ENCODE measurements around the gene RSPH1.

The RSPH1 gene

GRCh38 chr21:42496120-42496838 is at the start of gene RSPH1:
Gene RSPH1 (minus strand): TSS chr21:42496224. CDS start chr21:42496186, 38 bp downstream.
- peak; percentile 21 for TF ChIP-seq CTCF (IDR thresholded peaks at IDR 0.05; ENCODE audit: extremely low read depth, insufficient read depth, missing control alignments)
- peak; percentile 97 for DNase-seq (ENCODE audit: low spot score)
- in situ Hi-C loops (cut with MboI; ENCODE audit: low pct_unique_long_range_greater_than_20kb, low sequenced_read_pairs, unreplicated experiment), result no loop called here

GRCh38 chr21:42545745-42546144 is 49.7 kb upstream of the RSPH1 start:
- no peak for TF ChIP-seq CTCF (IDR thresholded peaks at IDR 0.05; ENCODE audit: extremely low read depth, insufficient read depth, missing control alignments)
- no peak for DNase-seq (ENCODE audit: low spot score)
- in situ Hi-C loops (cut with MboI; ENCODE audit: low pct_unique_long_range_greater_than_20kb, low sequenced_read_pairs, unreplicated experiment), result no loop called here

GRCh38 chr21:42545317-42545716 is 49.3 kb upstream of the RSPH1 start:
- in situ Hi-C loops (cut with MboI; ENCODE audit: low pct_unique_long_range_greater_than_20kb, low sequenced_read_pairs, unreplicated experiment), result no loop called here
- no peak for DNase-seq (ENCODE audit: low spot score)
- TF ChIP-seq CTCF (IDR thresholded peaks at IDR 0.05; ENCODE audit: extremely low read depth, insufficient read depth, missing control alignments), result no peak

GRCh38 chr21:42544544-42544943 is 48.5 kb upstream of the RSPH1 start:
- no peak for TF ChIP-seq CTCF (IDR thresholded peaks at IDR 0.05; ENCODE audit: extremely low read depth, insufficient read depth, missing control alignments)
- DNase-seq (ENCODE audit: low spot score), result no peak
- in situ Hi-C loops (cut with MboI; ENCODE audit: low pct_unique_long_range_greater_than_20kb, low sequenced_read_pairs, unreplicated experiment), result no loop called here

GRCh38 chr21:42543106-42543847 is 47.3 kb upstream of the RSPH1 start:
- in situ Hi-C loops (cut with MboI; ENCODE audit: low pct_unique_long_range_greater_than_20kb, low sequenced_read_pairs, unreplicated experiment), result no loop called here
- TF ChIP-seq CTCF (IDR thresholded peaks at IDR 0.05; ENCODE audit: extremely low read depth, insufficient read depth, missing control alignments), result no peak
- DNase-seq (ENCODE audit: low spot score), result no peak

- in situ Hi-C loops (cut with MboI; ENCODE audit: low pct_unique_long_range_greater_than_20kb, low sequenced_read_pairs, unreplicated experiment), result no loop called here
- no peak for DNase-seq (ENCODE audit: low spot score)
- TF ChIP-seq CTCF (IDR thresholded peaks at IDR 0.05; ENCODE audit: extremely low read depth, insufficient read depth, missing control alignments), result no peak
These were observed 46.6 kb upstream of the RSPH1 start for GRCh38 chr21:42542596-42542995.
